Choroid plexus epithelial cell (primary cell): ENCODE measurements around the gene MRPL44.

Experiments
- DNase-seq: peaks from one replicate; pipeline ENCODE4 v3.0.0-alpha.2; 2010; ENCODE audit warnings: low read depth
- H3K4me3 ChIP-seq: 2 replicates; pipeline ENCODE4 v1.5.1; 2011; ENCODE audit warnings: low read depth, mild to moderate bottlenecking, control low read depth, low read length, moderate library complexity
- CTCF ChIP-seq: conservative IDR thresholded peaks from 2 replicates; pipeline ENCODE4 v1.5.1; 2011; ENCODE audit warnings: low read depth, mild to moderate bottlenecking, control low read depth, inconsistent platforms, low read length, moderate library complexity

Gene MRPL44

GRCh38 chr2:223918671-223919134 is 38.6 kb upstream of the MRPL44 start:
- no peak for TF ChIP-seq CTCF
- H3K4me3 ChIP-seq, result no peak overlapping the region
- no peak for DNase-seq

- DNase-seq, result no peak
- TF ChIP-seq CTCF, result peak; percentile 17
- H3K4me3 ChIP-seq, result no peak overlapping the region
Observed at GRCh38 chr2:223920109-223920508, 37.2 kb upstream of the MRPL44 start.

GRCh38 chr2:223921204-223921603 is 36.1 kb upstream of the MRPL44 start:
- TF ChIP-seq CTCF, result no peak
- no peak overlapping the region for H3K4me3 ChIP-seq
- no peak for DNase-seq

- DNase-seq, result no peak
- no peak for TF ChIP-seq CTCF
- no peak overlapping the region for H3K4me3 ChIP-seq
Observed at GRCh38 chr2:223922308-223922707, 35.0 kb upstream of the MRPL44 start.

- H3K4me3 ChIP-seq, result no peak overlapping the region
- DNase-seq, result no peak
- TF ChIP-seq CTCF, result no peak
Observed at GRCh38 chr2:223923976-223924375, 33.3 kb upstream of the MRPL44 start.

- TF ChIP-seq CTCF, result no peak
- peak; percentile 44 for DNase-seq
Observed at GRCh38 chr2:223925106-223925505, 32.2 kb upstream of the MRPL44 start.

GRCh38 chr2:223928113-223929006 is 28.9 kb upstream of the MRPL44 start:
- no peak for TF ChIP-seq CTCF
- no peak overlapping the region for H3K4me3 ChIP-seq
- peak; percentile 30 for DNase-seq

More at GRCh38 chr2:223925106-223925505, 32.2 kb upstream of the MRPL44 start:
- H3K4me3 ChIP-seq, result no peak overlapping the region
